Hepatocyte (in vitro differentiated cells): ENCODE results near the gene FLT4. TPM values are rescaled to one million over a fixed set of nuclear protein-coding genes. Genes with fewer than 3 reads are reported as not detected.

Source experiments
- DNase-seq: peaks from one replicate; pipeline ENCODE4 v3.0.0-alpha.2; 2016; ENCODE audit warnings: low spot score
- H2AFZ ChIP-seq: fragments of 200-600 bp; sonication (generic); 2 replicates; pipeline ENCODE4 v1.6.0; 2016; ENCODE audit warnings: antibody characterized with exemption, mild to moderate bottlenecking
- H3K27ac ChIP-seq: fragments of 200-600 bp; sonication (generic); 2 replicates; pipeline ENCODE4 v1.5.1; 2016; ENCODE audit warnings: mild to moderate bottlenecking
- H3K27me3 ChIP-seq: fragments of 200-600 bp; sonication (generic); 2 replicates; pipeline ENCODE4 v1.6.1; 2016
- H3K36me3 ChIP-seq: fragments of 200-600 bp; sonication (generic); replicated peaks from 2 replicates; pipeline ENCODE4 v1.5.1; 2016; ENCODE audit warnings: low read depth; ENCODE audit not compliant: insufficient read depth
- H3K4me1 ChIP-seq: fragments of 200-600 bp; sonication (generic); 2 replicates; pipeline ENCODE4 v1.5.1; 2016; ENCODE audit warnings: mild to moderate bottlenecking, moderate library complexity; ENCODE audit not compliant: insufficient read depth
- H3K4me2 ChIP-seq: fragments of 200-600 bp; sonication (generic); 2 replicates; pipeline ENCODE4 v1.6.0; 2016
- H3K4me3 ChIP-seq: fragments of 200-600 bp; sonication (generic); 2 replicates; pipeline ENCODE4 v1.5.1; 2016; ENCODE audit warnings: mild to moderate bottlenecking
- H3K79me2 ChIP-seq: fragments of 200-600 bp; sonication (generic); 2 replicates; pipeline ENCODE4 v1.6.0; 2017; ENCODE audit warnings: mild to moderate bottlenecking
- H3K9me2 ChIP-seq: fragments of 200-600 bp; sonication (generic); replicated peaks from 2 replicates; pipeline ENCODE4 v1.6.0; 2017; ENCODE audit warnings: mild to moderate bottlenecking; ENCODE audit not compliant: insufficient read depth
- H3K9me3 ChIP-seq: fragments of 200-600 bp; sonication (generic); 2 replicates; pipeline ENCODE4 v1.5.1; 2016; ENCODE audit warnings: low read depth, mild to moderate bottlenecking
- H4K20me1 ChIP-seq: fragments of 200-600 bp; sonication (generic); 2 replicates; pipeline ENCODE4 v1.6.0; 2016; ENCODE audit warnings: mild to moderate bottlenecking; ENCODE audit not compliant: insufficient read depth, poor library complexity, severe bottlenecking
- CTCF ChIP-seq: fragments of 200-600 bp; sonication (generic); IDR thresholded peaks from 2 replicates; pipeline ENCODE4 v1.5.1; 2016; ENCODE audit warnings: antibody characterized with exemption, mild to moderate bottlenecking; ENCODE audit not compliant: poor library complexity
- EZH2 ChIP-seq: fragments of 200-600 bp; sonication (generic); IDR thresholded peaks from 2 replicates; pipeline ENCODE4 v1.6.1; 2016; ENCODE audit warnings: antibody characterized with exemption, mild to moderate bottlenecking, borderline replicate concordance
- EZH2phosphoT487 ChIP-seq: fragments of 200-600 bp; sonication (generic); IDR thresholded peaks from one replicate; pipeline ENCODE4 v1.6.1; 2018; ENCODE audit warnings: antibody characterized with exemption, mild to moderate bottlenecking, low read depth, moderate library complexity; ENCODE audit not compliant: unreplicated experiment, severe bottlenecking
- WGBS: methylation state at CpG from one replicate; pipeline ENCODE4 v1.1.6; 2016; ENCODE audit warnings: low lambda C conversion rate; ENCODE audit errors: missing lambda C conversion rate; 5-methylcytosine and 5-hydroxymethylcytosine counted together
- polyA plus RNA-seq: library from polyadenylated mRNA; unstranded; fragments of >200 nt; fragmentation: Nextera tagmentation; extraction: Ambion mirVana; gene quantifications from 2 replicates; pipeline ENCODE4 v1.2.1, GENCODE V29; 2016
- total RNA-seq: library from RNA; depleted of rRNA; stranded (reverse); fragments of >200 nt; gene quantifications from 2 replicates; pipeline ENCODE4 v1.2.3, GENCODE V29; 2014

The FLT4 gene
- total and polyA plus RNA-seq, 2 experiments from 2014 or later: 0.83 to 0.90 TPM

DNA sequence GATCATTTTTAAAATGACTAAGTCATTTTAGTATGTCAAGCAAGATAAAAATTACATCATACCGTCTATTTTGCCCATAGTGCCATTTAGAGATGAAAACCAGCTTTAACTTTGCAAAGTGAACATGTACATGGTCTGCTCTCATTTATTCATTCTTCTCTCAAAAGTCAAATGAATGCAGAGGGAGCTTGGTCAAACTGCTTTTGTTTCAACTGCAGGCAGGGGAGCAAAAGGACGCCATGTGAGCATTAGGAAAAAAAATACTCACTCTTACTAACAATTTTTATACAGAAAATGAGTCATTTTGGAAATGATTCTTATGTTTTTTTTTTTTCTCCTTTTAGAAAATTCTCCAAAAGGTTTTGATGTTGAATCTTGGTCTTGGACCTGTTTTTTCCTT is 73.8 kb downstream of the FLT4 start:
- H3K79me2 ChIP-seq: no peaks in the 10 kb centered on the region
- H3K4me1 ChIP-seq: no peaks in the 10 kb centered on the region
- no peaks in the 10 kb centered on the region for H3K9me3 ChIP-seq
- TF ChIP-seq EZH2phosphoT487: no peak
- TF ChIP-seq CTCF: no peak
- no peak for TF ChIP-seq EZH2
- no peak overlapping the region for H2AFZ ChIP-seq
- no peaks in the 10 kb centered on the region for H3K36me3 ChIP-seq
- H4K20me1 ChIP-seq: no peaks in the 10 kb centered on the region
- H3K27ac ChIP-seq: no peak overlapping the region
- H3K4me3 ChIP-seq: no peak overlapping the region
- H3K27me3 ChIP-seq: no peaks in the 10 kb centered on the region
- no peaks in the 10 kb centered on the region for H3K9me2 ChIP-seq
- no peak for DNase-seq
- WGBS: 92% methylated on average over 2 of the region's 2 CpGs
- no peak overlapping the region for H3K4me2 ChIP-seq

GRCh38 chr5:180568914-180569313 is 80.5 kb downstream of the FLT4 start:
- no peak for DNase-seq
- no peak overlapping the region for H3K4me2 ChIP-seq
- H3K9me2 ChIP-seq: no peaks in the 10 kb centered on the region
- 93% methylated on average over 8 of the region's 8 CpGs for WGBS
- no peaks in the 10 kb centered on the region for H3K27me3 ChIP-seq
- no peaks in the 10 kb centered on the region for H3K36me3 ChIP-seq
- H3K27ac ChIP-seq: no peak overlapping the region
- H3K79me2 ChIP-seq: peaks cover 10% of the 10 kb centered on the region
- no peaks in the 10 kb centered on the region for H3K4me1 ChIP-seq
- H3K9me3 ChIP-seq: no peaks in the 10 kb centered on the region
- no peak overlapping the region for H2AFZ ChIP-seq
- H3K4me3 ChIP-seq: no peak overlapping the region
- no peaks in the 10 kb centered on the region for H4K20me1 ChIP-seq
- TF ChIP-seq EZH2phosphoT487: no peak
- no peak for TF ChIP-seq CTCF
- no peak for TF ChIP-seq EZH2

GRCh38 chr5:180563994-180564393 is 85.4 kb downstream of the FLT4 start:
- H3K27me3 ChIP-seq: no peaks in the 10 kb centered on the region
- no peak overlapping the region for H2AFZ ChIP-seq
- WGBS: 83% methylated on average over 3 of the region's 3 CpGs
- no peak overlapping the region for H3K27ac ChIP-seq
- no peaks in the 10 kb centered on the region for H3K9me3 ChIP-seq
- H3K4me2 ChIP-seq: no peak overlapping the region
- TF ChIP-seq CTCF (no peak), EZH2 (no peak), EZH2phosphoT487 (no peak)
- no peaks in the 10 kb centered on the region for H3K4me1 ChIP-seq
- no peaks in the 10 kb centered on the region for H3K9me2 ChIP-seq
- H3K4me3 ChIP-seq: no peak overlapping the region
- H3K36me3 ChIP-seq: no peaks in the 10 kb centered on the region
- H3K79me2 ChIP-seq: peaks cover 49% of the 10 kb centered on the region
- no peak for DNase-seq
- H4K20me1 ChIP-seq: peaks cover 4% of the 10 kb centered on the region

DNA sequence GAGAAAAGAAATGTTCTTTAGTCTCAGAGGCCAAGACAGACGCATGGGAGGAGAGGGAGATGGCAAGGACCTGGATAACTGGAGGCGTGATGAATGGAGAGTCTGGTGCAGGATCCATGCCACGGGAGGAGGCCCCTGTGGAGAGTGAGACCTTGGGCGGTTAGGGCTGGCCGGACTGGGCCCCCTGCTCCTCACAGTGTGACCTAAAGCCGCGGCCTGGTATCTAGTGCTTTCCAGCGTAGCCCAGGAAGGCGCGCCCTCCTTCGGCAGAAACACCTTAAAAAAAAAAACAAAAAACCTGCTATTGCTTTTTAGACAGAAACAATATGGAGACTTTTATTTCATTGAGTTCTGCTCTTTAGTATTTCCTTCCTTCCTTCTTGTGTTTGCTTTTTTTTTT is 91.2 kb downstream of the FLT4 start:
- Histone ChIP-seq H3K4me2 (no peak overlapping the region), H3K4me3 (no peak overlapping the region), H3K36me3 (no peaks in the 10 kb centered on the region), H4K20me1 (peaks cover 4% of the 10 kb centered on the region), H3K79me2 (peaks cover 65% of the 10 kb centered on the region), H2AFZ (no peak overlapping the region), H3K9me3 (no peaks in the 10 kb centered on the region), H3K27me3 (no peaks in the 10 kb centered on the region), H3K9me2 (no peaks in the 10 kb centered on the region), H3K27ac (no peak overlapping the region), H3K4me1 (peaks cover 4% of the 10 kb centered on the region)
- 96% methylated on average over 11 of the region's 11 CpGs for WGBS
- no peak for DNase-seq
- TF ChIP-seq EZH2 (no peak), CTCF (no peak)
